Sigmoid colon (tissue), 7 donors: Measurements from ENCODE around the gene PGBD5. TPM values are rescaled to one million over a fixed set of nuclear protein-coding genes. Genes with fewer than 3 reads are reported as not detected.

ENCODE experiments used
- DNase-seq: peaks from one replicate; pipeline ENCODE4 v3.0.0-alpha.2; 2019
- H3K27ac ChIP-seq, 4 donors: fragments of 200-600 bp; sonication (generic); one replicate each; pipeline ENCODE4 v1.5.1; 2016 to 2019; ENCODE audit warnings: mild to moderate bottlenecking in 1 of 4
- H3K27me3 ChIP-seq, 3 donors: fragments of 200-600 bp; sonication (generic); one replicate each; pipeline ENCODE4 v1.5.1; 2019; ENCODE audit warnings: mild to moderate bottlenecking in 1 of 3
- H3K36me3 ChIP-seq, 4 donors: fragments of 200-600 bp; sonication (generic); one replicate each; pipeline ENCODE4 v1.5.1; 2016 to 2019
- H3K4me1 ChIP-seq, 4 donors: fragments of 200-600 bp; sonication (generic); one replicate each; pipeline ENCODE4 v1.5.1; 2017 to 2019
- H3K4me3 ChIP-seq, 4 donors: fragments of 200-600 bp; sonication (generic); one replicate each; pipeline ENCODE4 v1.5.1; 2017 to 2019; ENCODE audit warnings: mild to moderate bottlenecking in 2 of 4, moderate library complexity in 1 of 4
- H3K9me3 ChIP-seq, 4 donors: fragments of 200-600 bp in 3 of 4; sonication (generic) in 3 of 4; one replicate each; pipeline versions ENCODE4 v1.5.1 to v1.6.1; 2013 to 2019
- CTCF ChIP-seq, 4 experiments: fragments of 450-650 bp in 3 of 4; fragments of 200-600 bp in 1 of 4; IDR thresholded peaks; one replicate each; pipeline ENCODE4 v1.5.1; 2016 to 2019; ENCODE audit warnings: antibody characterized with exemption in 4 of 4, mild to moderate bottlenecking in 3 of 4, moderate library complexity in 2 of 4
- EP300 ChIP-seq, 4 donors: sonication (generic); formaldehyde crosslinking; IDR thresholded peaks; one replicate each; pipeline ENCODE4 v1.6.1; 2017; ENCODE audit warnings: antibody characterized with exemption in 4 of 4
- POLR2A ChIP-seq, 2 donors: fragments of 450-650 bp; IDR thresholded peaks; one replicate each; pipeline ENCODE4 v1.6.1; 2016; ENCODE audit warnings: antibody characterized with exemption in 2 of 2, mild to moderate bottlenecking in 2 of 2, moderate library complexity in 2 of 2
- POLR2AphosphoS5 ChIP-seq, 4 donors: sonication (generic); formaldehyde crosslinking; IDR thresholded peaks; one replicate each; pipeline ENCODE4 v1.6.1; 2017; ENCODE audit warnings: antibody characterized with exemption in 4 of 4
- WGBS, 2 donors: extraction: QIAGEN DNeasy Blood & Tissue Kit; methylation state at CpG; one replicate each; pipeline ENCODE4 v1.1.7; 2013; 5-methylcytosine and 5-hydroxymethylcytosine counted together
- intact Hi-C: fragments of 100-400 bp; cut with DNase I; formaldehyde crosslinking; loops from one replicate; pipeline ENCODE4 v1.15.1; 2023
- polyA plus RNA-seq, 3 donors: library from polyadenylated mRNA; stranded (reverse); fragments of 200-250 nt; gene quantifications; one replicate each; pipeline ENCODE4 v1.2.3, GENCODE V29; 2013
- total RNA-seq, 4 donors: library from RNA; depleted of rRNA; stranded (reverse); fragments of >200 nt; gene quantifications; one replicate each; pipeline ENCODE4 v1.1.0, GENCODE V29; 2016
- donor health status: healthy with polysubstance abuse.
- donor health status: Bipolar disorder and iron deficiency.
- donor health status: healthy.

Gene PGBD5
- total and polyA plus RNA-seq, 7 donors, result under 0.01 to 1.9 (median 1.1) TPM

- 83 to 89% methylated on average over 4 of the region's 4 CpGs for WGBS, 2 donors
- Histone ChIP-seq H3K27me3 (no peaks in the 10 kb centered on the region), H3K36me3 (no peaks in the 10 kb centered on the region), H3K27ac (no peak overlapping the region), H3K4me1 (no peaks in the 10 kb centered on the region), H3K9me3 (no peaks in the 10 kb centered on the region), H3K4me3 (no peak overlapping the region)
- intact Hi-C loops, result no loop called here
- DNase-seq, result no peak
- TF ChIP-seq POLR2A (IDR thresholded peaks at IDR 0.05), result no peak
- TF ChIP-seq EP300 (IDR thresholded peaks at IDR 0.05), result no peak
- TF ChIP-seq CTCF (IDR thresholded peaks at IDR 0.05), result no peak
- TF ChIP-seq POLR2AphosphoS5 (IDR thresholded peaks at IDR 0.05), result no peak
Observed at GRCh38 chr1:230354005-230354404, 72.1 kb downstream of the PGBD5 start.

GRCh38 chr1:230352537-230352936 is 73.6 kb downstream of the PGBD5 start:
- TF ChIP-seq EP300 (IDR thresholded peaks at IDR 0.05) (no peak), POLR2AphosphoS5 (IDR thresholded peaks at IDR 0.05) (no peak), CTCF (IDR thresholded peaks at IDR 0.05) (no peak), POLR2A (IDR thresholded peaks at IDR 0.05) (no peak)
- Histone ChIP-seq H3K27ac (no peak overlapping the region), H3K4me3 (no peak overlapping the region), H3K27me3 (no peaks in the 10 kb centered on the region), H3K9me3 (no peaks in the 10 kb centered on the region), H3K4me1 (no peaks in the 10 kb centered on the region), H3K36me3 (no peaks in the 10 kb centered on the region)
- DNase-seq, result no peak
- 89 to 92% methylated on average over 6 of the region's 6 CpGs for WGBS, 2 donors
- intact Hi-C loops, result no loop called here

- Histone ChIP-seq H3K9me3 (no peaks in the 10 kb centered on the region), H3K36me3 (no peaks in the 10 kb centered on the region), H3K4me1 (no peaks in the 10 kb centered on the region), H3K4me3 (no peak overlapping the region), H3K27me3 (no peaks in the 10 kb centered on the region), H3K27ac (no peak overlapping the region)
- no peak for DNase-seq
- intact Hi-C loops, result no loop called here
- TF ChIP-seq POLR2A (IDR thresholded peaks at IDR 0.05) (no peak), CTCF (IDR thresholded peaks at IDR 0.05) (no peak), POLR2AphosphoS5 (IDR thresholded peaks at IDR 0.05) (no peak), EP300 (IDR thresholded peaks at IDR 0.05) (no peak)
- WGBS, 2 donors, result 70 to 83% methylated on average over 6 of the region's 6 CpGs
Observed at GRCh38 chr1:230351983-230352382, 74.1 kb downstream of the PGBD5 start.

GRCh38 chr1:230351514-230351913 is 74.6 kb downstream of the PGBD5 start:
- H3K4me3 ChIP-seq, result no peak overlapping the region
- no peak for DNase-seq
- H3K27me3 ChIP-seq, result no peaks in the 10 kb centered on the region
- WGBS, 2 donors, result 36 to 61% methylated on average over 2 of the region's 2 CpGs
- no peak overlapping the region for H3K27ac ChIP-seq
- intact Hi-C loops, result no loop called here
- H3K36me3 ChIP-seq, result no peaks in the 10 kb centered on the region
- TF ChIP-seq POLR2A (IDR thresholded peaks at IDR 0.05), result no peak
- TF ChIP-seq EP300 (IDR thresholded peaks at IDR 0.05), result no peak
- TF ChIP-seq POLR2AphosphoS5 (IDR thresholded peaks at IDR 0.05), result no peak
- TF ChIP-seq CTCF (IDR thresholded peaks at IDR 0.05), result no peak
- no peaks in the 10 kb centered on the region for H3K9me3 ChIP-seq
- H3K4me1 ChIP-seq, result no peaks in the 10 kb centered on the region

- Histone ChIP-seq H3K27ac (no peak overlapping the region), H3K4me1 (no peaks in the 10 kb centered on the region), H3K4me3 (no peak overlapping the region), H3K27me3 (no peaks in the 10 kb centered on the region), H3K36me3 (no peaks in the 10 kb centered on the region), H3K9me3 (no peaks in the 10 kb centered on the region)
- WGBS, 2 donors, result 91 to 93% methylated on average over 13 of the region's 13 CpGs
- intact Hi-C loops, result no loop called here
- no peak for DNase-seq
- no peak for TF ChIP-seq POLR2AphosphoS5 (IDR thresholded peaks at IDR 0.05)
- no peak for TF ChIP-seq POLR2A (IDR thresholded peaks at IDR 0.05)
- TF ChIP-seq CTCF (IDR thresholded peaks at IDR 0.05), result no peak
- TF ChIP-seq EP300 (IDR thresholded peaks at IDR 0.05), result no peak
Observed at GRCh38 chr1:230350208-230350921, 75.8 kb downstream of the PGBD5 start.
